GM12878 (cell line): ENCODE data around the gene SOX9. TPM values are rescaled to one million over a fixed set of nuclear protein-coding genes. Genes with fewer than 3 reads are reported as not detected.

Experiments used
- ATAC-seq: fragments of 200-7000 bp; cut with Tn5 transposase; 3 replicates; pipeline ENCODE4 v1.9.1; 2020; ENCODE audit warnings: mild to moderate bottlenecking, moderate library complexity
- BruUV-seq: library from RNA; stranded (reverse); fragments of 400-500 nt; replicated peaks from 2 replicates; lab custom pipeline; 2021; lab: Mats Ljungman, UMichigan
- CTCF ChIA-PET: fragments of 300-600 bp; sonication (Branson Sonifier 250); formaldehyde crosslinking; extraction: SDS; loops from one replicate; lab custom pipeline; 2021; ENCODE audit warnings: inconsistent platforms; lab: Yijun Ruan, JAX
- POLR2A ChIA-PET: fragments of 350-600 bp; formaldehyde crosslinking; extraction: SDS; loops from one replicate; lab custom pipeline; 2021; ENCODE audit warnings: inconsistent platforms; lab: Charles Lee
- RAD21 ChIA-PET: fragments of 300-600 bp; sonication (Branson Sonifier 250); formaldehyde crosslinking; loops from one replicate; lab custom pipeline; 2023; ENCODE audit warnings: antibody characterized with exemption; ENCODE audit not compliant: unreplicated experiment; lab: Charles Lee
- SMC1A ChIA-PET: fragments of 300-600 bp; sonication (Branson Sonifier 250); formaldehyde crosslinking; loops from one replicate; lab custom pipeline; 2023; ENCODE audit not compliant: unreplicated experiment, uncharacterized antibody; lab: Charles Lee
- DNase-seq: peaks from one replicate; pipeline ENCODE4 v3.0.0-alpha.2; 2011; ENCODE audit warnings: low read depth, low spot score
- FAIRE-seq: peaks from 3 replicates; lab custom pipeline; 2011; peaks lifted over from hg19 to GRCh38; lab: Jason Lieb, UNC
- H2AFZ ChIP-seq: 2 replicates; pipeline ENCODE4 v1.6.0; 2011; ENCODE audit warnings: low read depth, low read length, control low read depth; ENCODE audit not compliant: control insufficient read depth
- H3K27ac ChIP-seq: 2 replicates; pipeline ENCODE4 v1.5.1; 2011; ENCODE audit warnings: control low read depth; ENCODE audit not compliant: control insufficient read depth, insufficient read depth
- H3K27me3 ChIP-seq, 2 experiments: replicated peaks in 1 of 2; 2 replicates each; pipeline versions ENCODE4 v1.6.0 to v1.6.1; 2011; ENCODE audit warnings: low read length in 1 of 2; ENCODE audit not compliant: control insufficient read depth in 2 of 2, insufficient read depth in 2 of 2
- H3K36me3 ChIP-seq, 2 experiments: 2 replicates each; pipeline ENCODE4 v1.5.1; 2011; ENCODE audit warnings: low read length in 1 of 2; ENCODE audit not compliant: control insufficient read depth in 2 of 2, insufficient read depth in 2 of 2
- H3K4me1 ChIP-seq: 2 replicates; pipeline ENCODE4 v1.6.1; 2011; ENCODE audit warnings: mild to moderate bottlenecking, low read length, moderate library complexity, mixed read lengths; ENCODE audit not compliant: control insufficient read depth, insufficient read depth
- H3K4me2 ChIP-seq: 2 replicates; pipeline ENCODE4 v1.6.0; 2011; ENCODE audit warnings: control low read depth; ENCODE audit not compliant: control insufficient read depth, insufficient read depth
- H3K4me3 ChIP-seq: fragments of 200-600 bp; sonication (generic); 2 replicates; pipeline ENCODE4 v1.5.1; 2016
- H3K79me2 ChIP-seq: 2 replicates; pipeline ENCODE4 v1.6.0; 2011; ENCODE audit warnings: low read length; ENCODE audit not compliant: control insufficient read depth, insufficient read depth
- H3K9ac ChIP-seq: 2 replicates; pipeline ENCODE4 v1.8.0; 2011; ENCODE audit warnings: low read length, control low read depth, mixed read lengths; ENCODE audit not compliant: control insufficient read depth, insufficient read depth
- H3K9me3 ChIP-seq: replicated peaks from 3 replicates; pipeline ENCODE4 v1.5.1; 2011; ENCODE audit warnings: mild to moderate bottlenecking, low read length; ENCODE audit not compliant: control insufficient read depth, insufficient read depth
- H4K20me1 ChIP-seq: 2 replicates; pipeline ENCODE4 v1.6.0; 2011; ENCODE audit not compliant: control insufficient read depth, insufficient read depth
- BMI1 ChIP-seq: fragments of 450-650 bp; IDR thresholded peaks from 2 replicates; pipeline ENCODE4 v1.6.1; 2016; ENCODE audit warnings: mild to moderate bottlenecking, moderate library complexity, borderline replicate concordance
- CBX3 ChIP-seq: fragments of 200-600 bp; sonication (generic); IDR thresholded peaks from 2 replicates; pipeline ENCODE4 v1.6.1; 2016; ENCODE audit warnings: low read depth, borderline replicate concordance
- FOXK2 ChIP-seq: fragments of 450-650 bp; IDR thresholded peaks from 2 replicates; pipeline ENCODE4 v1.6.1; 2017; ENCODE audit warnings: mild to moderate bottlenecking, moderate library complexity
- MTA3 ChIP-seq: IDR thresholded peaks from 2 replicates; pipeline ENCODE4 v1.6.1; 2012; ENCODE audit warnings: low read length, inconsistent platforms, borderline replicate concordance
- PML ChIP-seq: IDR thresholded peaks from 2 replicates; pipeline ENCODE4 v1.6.1; 2012; ENCODE audit warnings: low read length, inconsistent platforms
- POU2F2 ChIP-seq: IDR thresholded peaks from 3 replicates; pipeline ENCODE4 v1.6.1; 2011; ENCODE audit warnings: low read depth, mild to moderate bottlenecking, low read length, borderline replicate concordance
- SREBF2 ChIP-seq: IDR thresholded peaks from 2 replicates; pipeline ENCODE4 v1.6.1; 2012; ENCODE audit warnings: mild to moderate bottlenecking, low read length
- ZBTB40 ChIP-seq: fragments of 450-650 bp; IDR thresholded peaks from 2 replicates; pipeline ENCODE4 v1.6.1; 2016; ENCODE audit warnings: mild to moderate bottlenecking, moderate library complexity, borderline replicate concordance
- ZNF592 ChIP-seq: fragments of 450-650 bp; IDR thresholded peaks from 2 replicates; pipeline ENCODE4 v1.6.1; 2017; ENCODE audit warnings: mild to moderate bottlenecking, moderate library complexity
- ZNF622 ChIP-seq: fragments of 450-650 bp; IDR thresholded peaks from 2 replicates; pipeline ENCODE4 v1.6.1; 2017; ENCODE audit warnings: mild to moderate bottlenecking, inconsistent platforms
- WGBS: methylation state at CpG from one replicate; pipeline ENCODE4 v1.1.6; 2016; ENCODE audit warnings: low lambda C conversion rate; ENCODE audit not compliant: insufficient replicate concordance, insufficient coverage; ENCODE audit errors: missing lambda C conversion rate; 5-methylcytosine and 5-hydroxymethylcytosine counted together
- in situ Hi-C: fragments of 300-500 bp; cut with MboI; formaldehyde crosslinking; loops from 9 replicates; pipeline ENCODE4 v1.14.3; 2018; ENCODE audit warnings: mixed read lengths
- intact Hi-C: fragments of 100-400 bp; cut with micrococcal nuclease; formaldehyde crosslinking; loops from one replicate; pipeline ENCODE4 v1.14.2; 2022; ENCODE audit not compliant: unreplicated experiment
- polyA plus RNA-seq, 11 experiments: library from polyadenylated mRNA; depleted of rRNA in 4 of 11; unstranded in 6 of 11; stranded (reverse) in 5 of 11; fragments of >200 nt; fragmentation: Nextera tagmentation in 4 of 11; fragmentation: Illumina TruSeq in 1 of 11; extraction: Ambion mirVana in 4 of 11; extraction: Trizol in 1 of 11; gene quantifications; 1 replicate in 1 of 11; 2 replicates in 10 of 11; pipeline versions ENCODE4 v1.2.1 to v1.2.3, GENCODE V29; 2011 to 2016; ENCODE audit warnings: inconsistent platforms in 2 of 11, missing spikeins in 2 of 11, low read depth in 1 of 11
- total RNA-seq, 4 experiments: library from RNA; depleted of rRNA in 3 of 4; stranded (reverse); fragments of >200 nt in 3 of 4; fragmentation: Illumina TruSeq in 1 of 4; extraction: Trizol in 1 of 4; gene quantifications; 2 replicates each; pipeline versions ENCODE4 v1.2.1 to v1.2.3, GENCODE V29; 2013 to 2021

The SOX9 gene
- total and polyA plus RNA-seq, 10 of the 15 experiments (the other 5 are each of a cell fraction or from before 2014, with no cell fraction given): 1.2 to 19.0 (median 5.5) TPM

GRCh38 chr17:72142614-72143013 is 21.8 kb downstream of the SOX9 start (continued):
- TF ChIP-seq ZNF592 (no peak), POU2F2 (no peak)

GRCh38 chr17:72143245-72143644 is 22.4 kb downstream of the SOX9 start:
- in situ Hi-C loops: no loop called here
- POLR2A ChIA-PET: no interaction called here
- RAD21 ChIA-PET: interaction anchor here (0.5 kb wide), 1 partner anchor 100 kb away, joined by 3 read pairs; no protein-coding TSS in a partner anchor

More at GRCh38 chr17:72143245-72143644, 22.4 kb downstream of the SOX9 start:
- H2AFZ ChIP-seq: no peak overlapping the region
- H4K20me1 ChIP-seq: no peaks in the 10 kb centered on the region
- H3K9me3 ChIP-seq: no peaks in the 10 kb centered on the region
- ATAC-seq: no peak
- DNase-seq: no peak
- no peaks in the 10 kb centered on the region for H3K27me3 ChIP-seq
- intact Hi-C loops: no loop called here
- H3K4me3 ChIP-seq: no peak overlapping the region
- SMC1A ChIA-PET: interaction anchor here (1.2 kb wide), 1 partner anchor 100 kb away, joined by 3 read pairs; no protein-coding TSS in a partner anchor
- no TSS peak for BruUV-seq
- FAIRE-seq: no peak
- H3K4me1 ChIP-seq: no peaks in the 10 kb centered on the region
- H3K36me3 ChIP-seq: no peaks in the 10 kb centered on the region
- no peak for TF ChIP-seq ZNF622
- no peak for TF ChIP-seq BMI1
- no peak for TF ChIP-seq ZBTB40
- TF ChIP-seq FOXK2: no peak
- no peak for TF ChIP-seq PML
- TF ChIP-seq SREBF2: no peak
- no peak for TF ChIP-seq CBX3
- no peak for TF ChIP-seq MTA3
- TF ChIP-seq, all 136 proteins: peak for 0
- 30% methylated on average over 5 of the region's 5 CpGs for whole genome bisulfite sequencing
- no peak overlapping the region for H3K4me2 ChIP-seq
- CTCF ChIA-PET: interaction anchor here (0.5 to 1.0 kb wide), 2 partner anchors 271 to 396 kb away, joined by 3 to 4 read pairs; no protein-coding TSS in a partner anchor
- H3K9ac ChIP-seq: no peak overlapping the region
- no peaks in the 10 kb centered on the region for H3K79me2 ChIP-seq
- H3K27ac ChIP-seq: no peak overlapping the region
